ENCODE results near the gene AMMECR1L.
"Not testable (repeated sequence)": the region's sequence is repeated elsewhere in the genome, so short reads cannot be mapped to it uniquely, and the experiment has no call there.

DNA sequence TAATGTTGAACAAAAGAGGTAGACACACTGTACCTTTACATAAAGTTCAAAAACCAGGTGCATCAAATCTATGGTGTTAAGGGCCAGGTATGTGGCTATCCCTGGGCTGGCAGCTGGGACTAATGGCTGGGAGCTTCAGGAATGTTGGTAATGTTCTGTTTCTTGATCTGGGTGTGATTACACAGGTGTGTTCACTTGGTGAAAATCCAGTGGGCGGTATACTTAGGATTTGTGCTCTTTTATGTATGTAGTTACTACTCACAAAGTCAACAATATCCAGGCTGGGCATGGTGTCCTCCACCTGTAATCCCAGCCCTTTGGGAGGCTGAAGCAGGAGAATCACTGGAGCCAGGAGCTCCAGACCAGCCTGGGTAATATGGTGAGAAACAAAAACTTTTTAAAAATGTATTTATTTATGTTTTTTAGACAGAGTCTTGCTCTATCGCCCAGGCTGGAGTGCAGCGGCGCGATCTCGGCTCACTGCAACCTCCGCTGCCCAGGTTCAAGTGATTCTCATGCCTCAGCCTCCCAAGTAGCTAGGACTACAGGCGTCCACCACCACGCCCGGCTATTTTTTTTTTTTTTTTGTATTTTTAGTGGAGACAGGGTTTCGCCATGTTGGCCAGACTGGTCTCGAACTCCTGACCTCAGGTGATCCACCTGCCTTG lies 22.1 kb upstream of the AMMECR1L start:
- TF ChIP-seq POLR2A (IDR thresholded peaks at IDR 0.05; ENCODE audit: extremely low read depth, insufficient read length); CTCF (IDR thresholded peaks at IDR 0.05; ENCODE audit: low read depth, low read length): not testable (repeated sequence)

Data from NB4 (cell line).